HUDEP-2 (cell line): Measurements from ENCODE around the gene TRERF1.

Source experiments
- DNase-seq, 76 experiments: peaks; one replicate each; lab custom pipeline; 2025; ENCODE audit not compliant: unreplicated experiment in 76 of 76; lab: John Stamatoyannopoulos, UW

TRERF1 gene

DNA sequence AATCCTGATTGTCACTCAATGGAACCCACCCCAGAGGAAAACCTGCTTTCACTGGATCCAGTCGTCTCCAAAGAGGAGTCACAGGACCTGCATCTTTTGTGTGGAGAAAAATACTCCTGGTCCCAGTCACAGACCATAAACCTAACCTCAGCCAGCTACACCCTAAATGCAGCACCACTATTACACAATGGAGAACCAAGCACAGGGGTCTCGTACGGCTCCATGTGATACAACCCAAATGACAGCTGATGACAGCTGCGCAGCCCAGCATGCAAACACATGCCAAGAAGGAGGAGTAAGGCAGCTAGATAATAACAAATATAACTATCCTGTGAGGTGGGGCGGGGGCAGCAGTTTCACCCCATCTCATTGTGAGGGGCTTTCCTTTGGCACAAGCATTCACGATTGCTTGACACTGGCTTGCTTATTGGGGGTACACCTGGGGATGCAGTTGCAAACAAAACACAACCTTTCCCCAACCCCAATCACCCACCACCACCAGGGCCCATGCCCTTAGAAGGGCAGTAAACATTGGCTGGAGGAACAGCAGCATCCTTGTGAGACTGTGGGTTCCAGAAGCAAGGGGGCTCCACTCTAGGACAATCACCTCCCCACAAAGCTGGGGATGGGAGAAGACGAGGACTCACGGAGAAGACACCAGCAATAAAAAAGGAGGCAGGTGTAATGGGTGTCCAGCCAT, 51.5 kb downstream of the TRERF1 start:
- DNase-seq, result no peak

GRCh38 chr6:42396720-42397119, 55.0 kb downstream of the TRERF1 start:
- DNase-seq, result no peak

DNA sequence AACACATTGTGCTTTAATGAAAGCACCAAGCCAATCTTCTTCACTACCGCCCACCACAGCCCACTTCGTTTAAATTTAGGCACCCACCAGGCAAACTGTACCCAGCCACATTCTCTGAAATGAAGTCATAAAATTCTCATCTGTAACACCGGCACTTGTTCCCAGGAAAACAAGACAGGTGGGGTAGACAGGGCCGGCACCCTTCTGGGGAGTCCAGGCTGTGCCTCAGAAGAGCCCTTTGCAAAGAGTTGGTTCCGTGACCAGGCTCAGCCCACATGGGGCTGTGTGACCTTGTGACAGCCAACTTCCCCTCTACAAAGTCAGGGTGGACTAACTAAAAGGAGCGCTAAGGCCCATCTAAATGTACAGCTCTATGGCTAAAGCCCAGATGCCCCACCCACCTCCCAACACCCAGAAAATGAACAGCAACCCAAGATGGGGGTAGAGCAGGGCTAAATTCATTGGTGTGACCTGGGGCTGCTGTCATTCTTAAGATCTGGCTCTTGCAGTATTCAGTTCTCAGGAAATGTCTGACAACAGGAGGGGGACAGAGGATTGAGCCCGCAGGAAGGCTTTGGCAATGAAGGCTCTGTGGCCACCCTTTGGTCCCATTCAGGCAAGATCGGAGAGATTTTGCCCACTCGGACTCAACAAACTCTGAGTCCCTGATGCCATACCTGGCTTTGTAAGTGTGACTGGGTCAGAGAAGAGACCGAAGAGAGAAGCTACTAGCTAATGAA, 56.7 kb downstream of the TRERF1 start:
- DNase-seq, result no peak

DNA sequence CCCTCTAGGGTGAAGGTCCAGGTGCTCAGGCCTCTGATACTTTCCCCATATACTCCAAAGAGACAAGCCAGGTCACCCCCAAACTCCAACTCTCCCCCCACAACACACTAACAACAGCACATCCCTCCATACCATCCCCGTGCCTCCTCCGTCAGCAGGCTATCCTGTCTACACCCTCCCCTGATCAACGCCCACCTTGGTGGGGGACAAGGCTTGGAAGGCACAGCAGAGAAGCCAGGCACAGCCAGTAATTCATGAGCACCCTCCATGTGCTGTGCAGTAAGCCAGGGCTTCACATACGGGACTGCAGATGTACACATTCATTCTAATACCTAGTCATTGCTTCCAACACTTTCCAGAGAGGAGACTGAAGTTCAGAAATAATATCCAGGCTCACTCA, 57.6 kb downstream of the TRERF1 start:
- no peak for DNase-seq

GRCh38 chr6:42393339-42393738, 58.4 kb downstream of the TRERF1 start:
- no peak for DNase-seq

DNA sequence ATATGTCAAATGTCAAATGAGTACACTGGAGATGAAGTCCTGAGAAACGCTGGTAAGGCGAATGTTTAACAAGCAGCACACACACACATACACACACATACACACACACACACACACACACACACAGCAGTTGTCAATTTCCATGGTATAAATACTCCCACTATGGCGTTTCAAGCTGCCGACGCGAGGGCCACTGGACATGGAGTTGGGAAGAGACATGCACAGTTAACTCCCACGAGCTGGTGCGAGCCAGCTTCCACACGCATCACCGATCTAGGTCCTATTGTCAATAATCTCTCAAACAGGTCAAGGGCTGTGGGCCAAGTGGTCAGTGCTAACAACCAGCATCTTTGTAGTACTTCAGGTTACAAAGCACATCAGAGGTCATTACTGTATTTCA, 58.9 kb downstream of the TRERF1 start:
- no peak for DNase-seq

DNA sequence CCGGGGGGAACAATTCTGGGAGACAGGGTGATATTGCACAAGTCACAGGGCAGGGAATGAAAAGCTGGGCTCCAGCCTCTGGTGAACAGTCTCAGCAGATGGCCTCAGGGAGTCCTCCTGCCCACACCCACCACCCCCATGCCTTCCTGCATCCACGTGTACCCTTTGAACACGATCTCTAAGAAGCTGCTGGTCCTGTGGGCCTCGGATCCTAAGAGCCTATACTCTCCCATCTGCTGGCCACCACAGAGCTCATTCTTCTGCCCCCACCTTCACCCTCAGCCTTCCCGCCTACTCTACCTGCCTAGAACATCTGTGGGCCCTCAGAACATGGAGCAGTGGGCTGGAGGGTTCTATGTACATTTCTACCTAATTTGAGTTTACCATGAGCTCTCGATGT, 60.3 kb downstream of the TRERF1 start:
- no peak for DNase-seq

- no peak for DNase-seq
Measured at GRCh38 chr6:42390228-42390934, 61.3 kb downstream of the TRERF1 start.

- DNase-seq, result no peak
Measured at GRCh38 chr6:42389736-42390135, 62.0 kb downstream of the TRERF1 start.

DNA sequence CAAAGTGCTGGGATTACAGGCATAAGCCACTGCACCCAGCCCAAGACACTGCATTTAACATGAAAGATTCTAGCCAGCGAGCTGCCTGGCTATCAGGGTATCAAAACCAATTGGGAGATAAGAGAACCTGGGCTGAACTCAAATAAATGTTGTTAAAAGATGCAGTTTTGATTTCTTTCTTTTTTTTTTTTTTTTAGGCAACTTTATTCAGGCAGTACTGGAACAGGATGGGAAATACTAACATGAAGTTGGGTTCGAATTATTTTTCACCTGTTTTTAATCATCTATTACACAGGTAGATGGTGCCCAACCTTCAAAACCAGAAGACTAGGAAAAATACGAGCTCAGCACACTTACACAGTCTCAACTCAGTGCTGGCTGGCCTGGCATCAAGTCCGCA, 63.7 kb downstream of the TRERF1 start:
- no peak for DNase-seq

GRCh38 chr6:42387336-42387735, 64.4 kb downstream of the TRERF1 start:
- DNase-seq, result no peak

GRCh38 chr6:42385339-42385738, 66.4 kb downstream of the TRERF1 start:
- DNase-seq, result no peak

DNA sequence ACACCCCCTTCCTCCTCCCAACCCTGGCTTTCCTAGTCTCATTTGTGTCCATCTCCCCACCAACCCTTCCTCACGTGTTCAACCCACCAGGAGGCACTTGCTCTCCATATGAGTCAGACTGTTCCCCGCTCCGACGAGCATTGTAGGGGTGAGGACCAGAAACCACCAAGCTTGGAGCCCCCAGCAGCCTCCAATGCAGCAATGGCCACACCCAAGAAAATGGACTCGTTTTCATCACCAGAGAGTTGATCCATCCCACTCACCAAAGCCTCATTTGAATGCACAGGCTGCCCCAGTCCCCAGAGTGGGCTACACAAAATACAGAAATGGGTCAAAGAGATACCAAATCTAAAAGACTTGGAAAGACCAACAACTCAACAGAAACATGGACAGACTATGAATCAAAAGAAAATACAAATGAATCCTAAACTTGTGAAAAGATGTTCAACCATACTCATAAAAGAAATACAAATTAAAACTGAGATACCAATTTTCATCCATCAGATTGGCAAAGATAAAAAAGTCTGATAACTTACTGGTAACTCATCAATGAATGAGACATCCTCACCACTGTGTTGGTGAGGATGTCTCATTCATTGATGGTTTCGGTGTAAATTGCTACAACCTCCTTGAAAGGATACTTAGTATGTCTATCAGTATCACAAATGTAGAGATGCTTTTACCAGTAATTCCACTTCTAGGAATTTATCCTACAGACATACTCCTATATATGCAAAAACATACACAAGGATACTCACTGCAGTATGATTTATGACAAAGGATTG, 68.1 kb downstream of the TRERF1 start:
- DNase-seq, result no peak

DNA sequence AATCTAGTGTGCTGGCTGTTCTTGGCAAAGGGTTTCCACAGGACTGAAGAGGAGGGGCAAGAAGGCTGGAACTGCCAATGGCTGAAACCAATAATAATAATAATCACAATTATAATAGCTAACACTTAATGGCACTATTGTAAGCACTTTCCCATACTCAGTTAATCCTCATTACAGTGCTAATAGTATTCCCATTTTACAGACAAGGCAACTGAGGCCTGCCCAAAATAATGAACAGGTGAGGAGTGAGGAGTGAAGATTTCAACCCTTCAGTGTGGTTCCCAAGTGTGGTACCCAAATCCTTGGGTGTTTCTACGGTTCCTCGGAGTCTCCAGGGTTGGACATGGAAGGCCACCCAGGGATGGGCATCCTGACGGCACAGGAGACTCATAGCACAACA, 69.9 kb downstream of the TRERF1 start:
- no peak for DNase-seq

GRCh38 chr6:42380228-42380979, 71.3 kb downstream of the TRERF1 start:
- DNase-seq, result no peak

DNA sequence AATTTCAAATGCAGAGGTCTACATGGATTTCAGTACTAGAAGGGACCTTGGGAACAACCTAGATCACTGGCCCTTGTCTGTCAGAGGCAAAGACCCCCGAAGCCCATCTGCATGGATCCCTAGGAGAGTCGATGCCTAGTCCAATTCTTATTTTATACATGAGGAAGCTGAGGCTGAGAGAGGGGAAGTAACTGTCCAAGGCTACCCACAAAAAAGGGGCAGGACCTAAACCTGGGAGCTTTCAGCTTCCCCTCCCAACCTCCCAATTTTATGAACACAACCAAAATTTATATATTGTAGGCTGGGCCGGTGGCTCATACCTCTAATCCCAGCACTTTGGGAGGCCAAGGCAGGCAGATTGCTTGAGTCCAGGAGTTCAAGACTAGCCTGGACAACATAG, 73.2 kb downstream of the TRERF1 start:
- DNase-seq, result no peak

DNA sequence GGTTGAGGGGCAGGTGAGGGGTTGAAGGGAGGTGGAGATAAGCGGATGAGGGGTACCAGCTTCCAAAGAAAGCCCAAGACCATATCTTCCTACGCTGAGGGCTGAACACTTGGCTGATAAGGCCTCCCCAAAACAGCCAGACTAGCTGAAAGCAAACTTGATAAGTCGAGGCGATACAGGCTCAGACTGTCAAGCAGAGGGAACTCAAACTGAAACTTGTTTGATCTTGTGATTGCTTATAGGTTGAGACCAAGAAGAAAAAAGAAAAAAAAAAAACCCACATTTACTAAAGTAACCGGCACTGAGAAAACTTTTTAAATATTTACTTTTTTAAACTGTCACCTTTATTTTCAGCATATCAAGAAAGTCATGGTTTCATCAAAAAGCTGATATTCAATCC, 73.6 kb downstream of the TRERF1 start:
- DNase-seq, result no peak

DNA sequence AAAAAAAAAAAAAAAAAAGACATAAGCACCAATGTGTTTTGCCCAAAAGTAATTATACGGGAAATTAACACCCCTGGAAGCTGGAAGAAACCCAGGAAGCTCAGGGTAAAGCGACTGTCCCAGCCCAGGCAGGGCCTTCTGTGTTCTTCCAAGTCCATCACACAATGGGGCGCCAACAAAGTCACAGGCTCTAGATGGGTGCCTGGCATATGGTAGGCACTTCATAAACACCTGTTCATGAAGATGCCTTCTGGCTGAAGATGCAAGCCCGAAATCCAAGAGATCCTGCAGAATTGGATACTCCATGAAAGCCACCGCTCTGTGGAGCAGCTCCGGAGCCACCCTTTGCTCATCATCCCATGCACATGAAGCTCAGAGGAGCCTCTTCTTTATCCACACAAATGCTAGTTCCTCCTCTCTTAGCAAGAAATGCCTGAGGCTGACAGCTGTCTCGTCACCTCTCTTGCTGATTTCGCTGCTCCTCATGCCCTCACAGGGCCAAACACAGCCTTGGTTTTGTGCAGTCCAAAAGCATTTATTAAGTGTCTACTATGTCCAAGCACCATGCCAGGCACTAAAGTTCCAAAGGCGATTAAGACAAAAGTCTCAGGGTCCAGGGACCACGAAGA, 76.6 kb downstream of the TRERF1 start:
- DNase-seq, result no peak

DNA sequence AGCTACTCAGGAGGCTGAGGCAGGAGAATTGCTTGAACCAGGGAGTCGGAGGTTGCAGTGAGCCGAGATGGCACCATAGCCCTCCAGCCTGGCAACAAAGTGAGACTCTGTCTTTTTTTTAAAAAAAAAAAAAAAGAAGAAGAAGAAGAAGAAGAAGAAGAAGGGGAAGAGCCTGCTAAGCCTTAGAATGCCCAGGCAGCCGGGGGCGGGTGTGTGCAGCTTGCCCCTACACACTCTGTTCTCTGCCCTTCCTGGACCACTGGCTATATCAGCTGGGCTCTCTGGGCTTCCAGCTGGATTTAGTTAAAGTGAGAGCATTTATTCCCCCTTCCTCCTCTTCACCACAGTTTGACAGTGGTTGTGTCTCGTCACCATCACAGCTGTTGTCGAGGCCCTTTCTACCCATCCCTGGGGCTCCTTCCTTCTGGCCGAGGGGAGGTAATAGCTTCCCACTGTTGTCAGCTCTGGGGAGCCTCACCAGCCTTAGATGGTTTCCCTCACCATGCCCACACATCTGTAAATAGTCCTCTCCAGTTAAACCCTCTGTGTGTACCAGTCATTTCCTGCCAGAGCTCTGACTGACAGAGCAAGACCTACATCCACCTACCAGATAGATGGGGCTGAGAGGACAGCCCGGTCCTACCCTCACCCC, 77.6 kb downstream of the TRERF1 start:
- DNase-seq, result no peak
